ENCODE measurements around the gene GBE1.
A peak's percentile ranks its signal among the peaks of the same experiment; 100 is the strongest.
"Not testable (repeated sequence)": the region's sequence is repeated elsewhere in the genome, so short reads cannot be mapped to it uniquely, and the experiment has no call there.

Gene GBE1

DNA sequence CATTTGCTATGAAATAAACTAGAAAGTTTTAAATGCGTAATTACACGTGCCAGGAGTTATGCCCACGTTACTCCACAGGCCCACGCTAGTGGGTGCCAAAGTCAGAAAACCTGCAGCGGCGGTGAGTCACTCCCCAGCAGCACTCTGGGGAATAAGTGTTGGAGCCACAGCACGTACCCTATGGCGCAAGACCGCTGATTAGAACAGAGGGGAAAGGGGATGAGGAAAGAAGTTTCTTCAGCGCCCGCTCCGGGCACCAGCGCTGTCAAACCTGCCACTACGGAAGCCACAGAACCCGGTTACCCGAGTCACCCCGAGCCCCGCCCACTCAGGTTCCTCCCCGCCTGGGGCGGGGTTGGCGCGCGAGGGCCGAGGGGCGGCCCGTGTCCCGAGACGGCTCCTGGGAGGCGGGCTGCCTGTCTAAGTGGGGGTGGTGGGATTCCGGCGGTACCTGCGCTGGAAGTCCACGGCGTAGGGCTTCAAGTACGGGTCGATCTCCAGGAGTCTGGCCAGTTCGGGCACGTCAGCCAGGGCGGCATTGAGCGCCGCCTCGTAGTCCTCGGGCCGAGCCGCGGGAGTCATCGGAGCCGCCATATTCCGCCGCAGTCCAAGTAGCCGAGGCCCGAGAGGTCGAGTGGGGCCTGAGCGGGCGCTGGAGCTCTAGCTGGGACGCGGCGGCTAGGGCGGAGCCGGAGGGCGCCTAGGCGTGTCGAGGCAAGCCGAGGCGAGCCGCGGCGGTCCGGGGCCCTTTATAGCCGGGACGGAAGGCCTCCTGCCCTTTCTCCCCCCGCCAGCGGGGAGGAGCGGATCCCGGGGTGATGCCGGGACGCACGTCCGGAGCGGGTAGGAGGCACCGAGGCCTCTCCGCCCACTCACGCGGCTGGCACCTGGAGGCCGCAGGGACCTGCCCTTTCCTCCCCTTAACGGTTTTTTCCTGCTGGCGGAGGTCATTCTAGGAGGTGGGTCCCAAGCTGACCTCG is at the start of gene GBE1:
TSS of gene GBE1 (minus strand) at position 722 of the 980 bp plus-strand sequence. CDS start at position 594, 128 bp downstream.
- DNase-seq: peak; percentile 75

DNA sequence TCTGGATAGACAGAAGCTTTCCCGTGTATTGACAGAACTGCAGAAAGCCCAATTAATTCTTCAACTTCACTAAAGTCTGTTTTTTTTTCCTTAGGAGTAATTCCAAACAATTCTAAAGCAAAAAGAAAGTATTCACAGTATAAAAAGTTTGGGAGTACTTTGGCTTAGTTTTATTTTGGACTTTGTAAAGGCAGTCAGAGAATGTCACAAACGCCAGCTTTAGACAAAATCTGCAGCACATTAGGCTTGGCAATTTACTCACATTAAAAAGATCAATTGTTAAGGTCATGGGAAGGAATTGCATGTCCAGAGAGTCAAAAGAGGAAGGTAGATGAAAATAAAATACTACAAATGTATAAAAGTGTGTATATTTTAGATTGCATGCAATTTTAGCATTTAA is 47.5 kb upstream of the GBE1 start:
- DNase-seq: no peak

DNA sequence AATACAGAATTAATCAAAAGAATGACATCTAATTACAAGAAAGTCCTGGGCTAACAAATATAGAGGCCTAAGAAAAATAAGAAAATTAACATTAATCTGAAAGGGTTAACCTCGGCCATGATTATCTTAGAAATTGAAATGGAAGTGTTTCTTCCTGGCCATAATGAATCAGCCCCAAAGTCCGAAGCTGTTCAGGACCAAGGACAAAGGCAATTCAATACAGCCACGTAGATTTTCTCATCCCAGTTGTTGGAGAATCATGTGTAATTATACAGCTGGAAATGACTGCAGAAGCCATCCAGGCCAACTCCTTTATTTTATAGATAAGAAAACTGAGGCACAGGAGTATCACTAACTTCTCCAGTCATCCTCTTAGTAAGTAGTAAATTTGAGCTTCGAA is 38.0 kb upstream of the GBE1 start:
- DNase-seq: no peak

DNA sequence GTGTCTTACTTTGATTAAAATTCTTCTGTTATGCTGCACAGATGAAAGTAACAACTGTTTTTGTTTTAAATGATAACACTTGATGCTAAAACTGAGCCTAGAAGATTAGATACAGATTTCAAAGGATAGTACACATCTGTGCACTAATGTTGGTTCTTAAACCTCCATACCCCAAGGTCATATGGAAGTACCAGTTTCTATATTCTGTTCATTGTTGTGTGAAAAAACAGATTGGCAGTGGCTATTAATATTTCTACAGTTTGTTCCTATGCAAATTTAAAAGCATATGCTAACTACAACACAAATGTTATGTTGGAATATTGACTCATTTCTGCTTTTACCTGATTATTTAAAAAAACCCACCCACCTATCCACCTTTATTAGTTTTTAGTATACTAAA is 32.0 kb upstream of the GBE1 start:
- DNase-seq: no peak

DNA sequence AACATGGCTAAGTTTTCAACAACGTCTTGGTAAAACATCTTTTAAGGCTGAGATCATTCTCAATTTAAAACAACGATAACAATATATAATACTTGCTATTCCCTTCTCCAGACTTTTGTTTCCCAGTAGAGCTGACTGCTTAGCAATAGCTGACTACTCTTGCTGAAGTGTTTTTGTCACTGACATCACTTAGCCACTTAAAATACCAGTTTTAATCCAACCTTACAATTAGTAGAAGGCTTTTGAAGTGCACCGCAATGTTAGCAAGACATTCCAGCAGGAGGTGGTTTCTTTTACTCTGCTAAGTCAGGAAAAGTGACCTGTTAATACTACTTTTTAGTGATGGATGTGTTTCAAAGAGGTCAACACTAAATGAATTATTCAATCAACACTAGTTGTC is 28.7 kb upstream of the GBE1 start:
- DNase-seq: no peak

DNA sequence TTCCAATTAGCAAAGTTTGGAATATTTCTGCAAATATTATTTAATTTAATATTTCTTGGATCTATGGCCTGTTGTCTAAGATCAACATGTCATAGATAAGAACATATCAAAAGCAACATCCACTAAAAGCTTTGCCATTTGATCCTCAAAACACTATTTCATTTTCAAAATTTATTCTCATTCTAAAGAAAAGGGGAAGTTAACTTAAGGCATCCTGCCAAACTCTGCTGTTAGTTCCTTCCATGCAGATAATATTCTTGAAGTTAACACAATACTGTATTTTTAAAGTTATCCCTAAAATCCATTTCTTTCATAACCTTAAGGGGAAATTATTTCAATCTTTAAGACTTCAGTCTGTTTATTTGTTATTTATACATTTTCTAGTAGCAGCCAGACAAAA is 28.2 kb upstream of the GBE1 start:
- DNase-seq: no peak

DNA sequence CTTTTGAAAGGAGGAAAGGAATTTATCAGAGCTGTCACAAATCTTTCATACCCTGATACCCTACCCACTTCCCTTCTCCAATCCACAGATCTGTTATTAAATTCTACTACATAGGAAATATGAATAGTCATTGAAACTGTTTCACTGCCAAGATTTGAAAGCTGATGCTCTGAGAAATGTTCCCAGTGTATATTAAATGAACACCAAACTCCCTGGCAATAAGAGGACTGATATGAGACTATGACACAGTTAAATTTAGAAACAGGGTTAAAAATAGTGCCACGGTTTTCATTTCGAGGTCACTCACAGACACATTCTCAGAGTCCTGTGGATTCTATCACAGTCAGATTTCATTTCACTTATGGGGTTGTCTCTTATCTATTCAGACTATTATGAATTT is 27.2 kb upstream of the GBE1 start:
- DNase-seq: no peak

DNA sequence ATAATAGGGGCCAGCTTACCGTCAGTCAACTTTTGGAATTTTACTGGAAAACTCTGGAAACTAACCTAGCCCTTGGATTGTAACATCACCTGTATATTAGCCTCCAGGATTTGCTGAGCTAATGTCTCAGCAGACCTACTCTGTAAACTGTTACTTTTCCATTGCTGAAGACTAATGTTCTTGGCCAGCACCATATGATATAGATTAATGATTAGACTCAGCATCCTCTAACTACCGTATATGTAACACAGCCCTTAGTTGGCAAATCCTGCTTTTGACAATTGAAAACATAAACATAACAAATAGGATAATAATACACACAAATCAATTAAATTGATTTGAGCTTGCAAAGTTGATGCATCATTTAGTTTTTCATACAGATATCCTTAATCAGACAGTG is 26.6 kb upstream of the GBE1 start:
- DNase-seq: no peak

DNA sequence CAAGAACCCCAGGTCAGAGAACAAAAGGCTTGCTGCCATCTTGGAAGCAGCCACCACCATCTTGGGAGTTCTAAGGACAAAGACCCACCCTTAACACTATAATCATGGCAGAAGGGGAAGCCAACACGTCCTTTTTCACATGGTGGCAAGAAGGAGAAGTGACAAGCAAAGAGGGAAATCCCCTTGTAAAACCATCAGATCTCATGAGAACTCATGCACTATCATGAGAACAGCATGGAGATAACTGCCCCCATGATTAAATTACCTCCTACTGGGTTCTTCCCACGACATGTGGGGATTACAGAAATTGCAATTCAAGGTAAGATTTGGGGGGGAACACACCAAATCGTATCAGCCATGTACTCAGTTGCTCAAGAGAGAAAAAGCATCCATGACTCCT is 21.1 kb upstream of the GBE1 start:
- DNase-seq: no peak

DNA sequence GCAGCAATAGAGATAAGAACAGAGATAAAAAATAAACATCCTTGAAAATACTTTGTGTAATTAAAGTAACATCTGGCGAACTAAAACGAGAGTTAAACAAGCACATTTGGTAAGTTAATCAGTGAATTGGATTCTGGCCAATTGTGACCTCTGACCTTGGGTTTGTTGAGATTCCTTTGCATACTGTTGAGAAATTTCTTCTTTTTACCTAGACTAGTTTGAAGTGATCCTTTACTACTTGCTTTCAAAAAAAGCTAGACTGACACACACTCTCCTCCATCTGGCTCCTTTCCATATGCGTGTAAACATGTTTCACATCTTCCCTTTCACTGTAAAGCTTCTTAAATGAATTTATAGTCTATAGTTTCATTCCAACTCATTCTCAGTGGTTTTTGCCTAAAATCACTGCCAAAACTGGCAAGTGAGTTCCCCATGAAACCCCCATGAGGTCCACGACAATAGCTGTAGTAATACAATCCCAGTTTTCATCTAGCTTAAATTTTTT is 17.3 kb upstream of the GBE1 start:
- no peak for DNase-seq

DNA sequence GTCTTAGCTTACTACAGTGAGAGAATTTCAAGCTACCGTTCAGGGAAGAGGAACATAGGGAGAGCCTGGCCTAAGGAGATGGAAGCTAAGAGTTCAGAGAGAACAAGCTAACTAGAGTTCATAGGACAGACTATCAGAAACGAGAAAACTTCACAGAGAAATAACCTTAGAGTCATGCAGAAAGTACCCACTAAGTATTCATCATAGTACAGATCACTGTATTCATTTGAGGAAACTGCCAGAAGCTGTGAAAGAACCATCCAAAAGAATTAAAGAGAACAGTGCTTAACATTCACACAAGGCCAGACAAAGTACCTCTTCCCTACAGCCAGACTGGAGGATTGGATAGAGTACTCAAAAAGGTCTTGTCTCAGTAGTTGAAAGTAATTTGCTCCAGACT is 15.2 kb upstream of the GBE1 start:
- no peak for DNase-seq

DNA sequence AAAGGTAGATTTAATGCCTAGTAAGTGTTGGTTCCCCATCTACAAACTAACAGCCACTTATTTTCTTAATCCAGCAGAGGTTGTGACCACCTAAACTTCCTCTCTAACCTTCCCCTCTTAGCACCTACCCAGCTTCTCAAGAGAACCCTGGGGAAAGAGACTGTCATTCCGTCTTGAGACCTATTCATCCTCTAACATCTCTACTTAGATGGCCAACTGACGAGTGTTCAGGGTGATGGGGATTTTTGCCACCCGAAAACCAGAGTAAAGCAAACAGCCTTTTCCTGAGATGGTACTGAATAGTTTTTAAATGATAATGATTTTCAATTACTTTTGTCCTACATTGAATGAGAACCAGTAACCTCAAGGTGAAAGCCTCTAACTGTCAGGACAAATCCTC is 9.3 kb upstream of the GBE1 start:
- no peak for DNase-seq

DNA sequence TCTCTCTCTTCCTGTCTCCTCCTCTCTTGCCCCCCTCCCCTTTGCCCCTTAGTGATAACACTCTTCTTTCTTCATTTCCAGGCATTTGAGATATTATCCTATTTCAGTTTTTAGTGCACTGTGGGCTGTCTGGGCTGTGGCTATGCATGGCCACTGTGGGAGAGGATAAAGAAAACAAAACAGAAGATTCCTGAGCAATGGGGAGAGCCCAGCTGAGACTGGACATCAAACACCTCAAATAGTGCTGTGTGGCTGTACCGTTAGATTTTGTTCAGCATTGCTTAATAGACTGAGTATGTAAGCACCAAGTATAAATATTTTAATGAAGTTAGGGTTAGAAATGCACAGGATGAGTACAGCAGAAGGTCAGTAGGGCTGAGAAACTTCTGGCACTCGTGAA is 7.9 kb upstream of the GBE1 start:
- DNase-seq: no peak

DNA sequence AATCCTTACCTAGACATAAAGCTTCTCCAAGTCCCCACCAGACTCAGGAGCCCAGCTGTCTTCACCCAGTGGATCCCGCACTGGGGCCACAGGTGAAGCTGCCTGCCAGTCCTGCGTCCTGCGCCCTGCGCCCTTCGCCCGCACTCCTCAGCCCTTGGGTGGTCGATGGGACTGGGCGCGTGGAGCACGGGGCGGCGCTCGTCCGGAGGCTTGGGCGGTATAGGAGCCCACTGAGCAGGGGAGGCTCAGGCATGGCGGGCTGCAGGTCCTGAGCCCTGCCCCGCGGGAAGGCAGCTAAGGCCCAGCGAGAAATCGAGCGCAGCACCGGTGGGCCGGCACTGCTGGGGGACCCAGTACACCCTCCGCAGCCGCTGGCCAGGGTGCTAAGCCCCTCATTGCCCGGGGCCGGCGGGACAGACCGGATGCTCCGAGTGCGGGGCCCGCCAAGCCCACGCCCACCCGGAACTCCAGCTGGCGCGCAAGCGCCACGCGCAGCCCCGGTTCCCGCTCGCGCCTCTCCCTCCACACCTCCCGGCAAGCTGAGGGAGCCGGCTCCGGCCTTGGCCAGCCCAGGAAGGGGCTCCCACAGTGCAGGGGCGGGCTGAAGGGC is 5.9 kb upstream of the GBE1 start:
- DNase-seq: not testable (repeated sequence)

DNA sequence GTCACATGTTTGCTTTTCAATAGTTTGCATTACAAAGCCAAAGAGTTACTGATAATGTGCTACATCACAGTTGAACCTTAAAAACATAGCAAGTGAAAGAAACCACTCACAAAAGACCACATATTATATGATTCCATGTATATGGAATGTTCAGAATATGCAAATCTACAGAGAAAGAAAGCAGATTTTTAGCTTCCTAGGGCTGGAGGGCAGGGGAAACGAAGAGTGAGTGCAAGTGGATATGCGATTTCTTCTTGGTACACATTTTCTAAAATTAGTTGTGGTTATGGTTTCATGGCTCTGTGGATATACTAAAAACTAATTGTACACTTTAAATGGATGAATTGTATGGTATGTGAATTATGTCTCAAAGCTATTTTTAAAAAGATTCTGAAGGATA is 4.0 kb upstream of the GBE1 start:
- DNase-seq: no peak

DNA sequence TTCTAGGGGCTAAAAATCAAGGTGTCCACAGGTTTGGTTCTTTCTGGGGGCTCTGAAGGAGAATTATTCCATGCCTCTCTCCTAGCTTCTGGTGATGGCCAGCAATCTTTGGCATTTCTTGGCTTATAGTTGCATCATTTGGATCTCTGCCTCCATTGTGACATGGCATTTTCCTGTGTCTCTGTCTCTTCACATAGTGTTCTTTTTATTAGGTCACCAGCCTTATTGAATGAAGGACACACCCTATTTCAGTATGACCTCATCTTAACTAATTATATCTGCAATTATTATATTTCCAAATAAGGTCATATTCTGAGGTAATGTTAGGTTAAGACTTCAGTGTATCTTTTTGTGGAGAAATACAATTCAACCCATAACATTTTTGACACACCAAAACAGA is 3.2 kb upstream of the GBE1 start:
- DNase-seq: no peak

DNA sequence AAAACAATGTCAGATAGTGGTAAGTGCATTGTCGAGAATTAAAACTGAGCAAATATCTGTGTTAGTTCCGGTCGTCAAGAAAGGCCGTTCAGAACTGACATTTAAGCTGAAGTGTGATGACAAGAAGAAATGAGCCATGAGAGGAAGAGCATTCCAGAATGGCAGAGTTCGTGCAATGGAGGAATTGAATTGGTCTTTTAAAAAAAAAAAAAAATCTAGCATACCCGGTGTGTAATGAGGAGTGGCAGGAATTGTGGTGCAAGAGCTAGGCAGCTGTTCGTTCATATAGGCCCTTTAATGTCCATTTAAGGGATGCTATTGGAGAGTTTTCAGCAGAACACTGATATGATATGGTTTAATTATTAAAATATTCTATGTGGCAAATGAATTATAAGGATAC is 2.6 kb upstream of the GBE1 start:
- DNase-seq: no peak

DNA sequence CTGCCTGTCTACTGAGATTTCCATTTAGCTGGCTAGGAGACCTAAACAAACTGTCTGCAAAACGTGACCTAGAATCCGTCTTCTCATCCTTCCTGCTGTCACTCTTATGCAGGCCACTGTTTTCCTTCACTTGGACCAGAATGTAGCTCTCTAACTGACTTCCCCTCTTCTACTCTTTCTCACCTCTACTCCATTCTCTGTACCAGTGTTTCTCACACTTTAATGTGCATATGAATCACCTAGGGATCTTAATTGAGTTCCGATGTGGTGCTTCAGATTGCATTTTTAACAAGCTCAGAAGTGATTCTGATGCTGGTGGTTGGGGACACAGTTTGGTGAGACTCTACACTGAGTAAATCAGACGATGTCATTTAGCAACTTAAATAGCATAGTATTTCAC is 1.6 kb upstream of the GBE1 start:
- no peak for DNase-seq

DNA sequence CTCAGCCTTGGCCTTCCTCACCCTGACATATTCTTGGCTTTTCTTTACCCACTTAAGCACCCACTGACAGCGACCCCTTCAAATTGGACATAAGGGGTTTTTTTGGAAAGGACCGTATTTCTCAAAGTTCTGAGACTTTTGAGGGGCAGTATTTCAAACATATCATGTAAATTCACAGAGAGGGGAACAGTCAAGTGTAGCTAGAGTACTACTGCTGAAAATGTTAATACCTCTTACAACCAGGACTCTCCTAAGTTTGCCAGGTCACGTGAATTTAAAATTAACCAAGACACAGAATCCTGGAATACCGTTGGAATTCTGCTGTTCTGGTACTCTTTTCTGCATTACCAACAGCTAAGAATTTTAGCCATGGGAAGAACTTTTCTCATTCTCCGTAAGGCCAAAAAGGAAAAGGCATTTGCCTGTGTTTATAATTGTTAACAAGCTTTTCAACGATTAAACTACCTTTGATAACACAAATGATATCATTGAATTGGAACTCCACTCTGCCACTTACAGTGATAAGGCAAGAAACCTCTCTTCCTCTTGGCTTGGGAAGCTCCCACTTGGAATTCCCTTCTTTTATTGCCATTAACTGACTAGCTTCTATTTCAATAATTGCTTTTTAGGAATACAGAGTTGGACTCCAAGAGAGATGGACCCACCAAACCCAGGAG is 597 bp upstream of the GBE1 start:
- no peak for DNase-seq

DNA sequence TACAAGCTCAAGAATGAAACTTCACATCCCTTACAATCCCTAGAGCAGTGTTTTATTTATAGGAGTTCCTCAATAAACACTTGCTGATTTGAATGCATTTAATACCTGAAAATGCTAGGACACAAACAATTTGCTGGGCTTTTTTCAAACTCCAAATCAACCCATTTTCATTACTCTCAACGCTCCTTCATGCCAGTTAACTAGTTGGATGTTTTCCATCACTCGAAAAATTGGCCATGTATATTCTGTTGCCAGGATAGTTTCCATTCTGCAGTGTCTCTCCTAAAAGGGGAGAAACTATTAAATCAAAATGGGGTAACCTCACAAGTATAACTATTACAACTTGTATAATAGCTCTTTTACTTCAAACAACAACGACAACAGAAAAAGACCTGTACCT is 1.2 kb downstream of the GBE1 start:
- DNase-seq: no peak

DNA sequence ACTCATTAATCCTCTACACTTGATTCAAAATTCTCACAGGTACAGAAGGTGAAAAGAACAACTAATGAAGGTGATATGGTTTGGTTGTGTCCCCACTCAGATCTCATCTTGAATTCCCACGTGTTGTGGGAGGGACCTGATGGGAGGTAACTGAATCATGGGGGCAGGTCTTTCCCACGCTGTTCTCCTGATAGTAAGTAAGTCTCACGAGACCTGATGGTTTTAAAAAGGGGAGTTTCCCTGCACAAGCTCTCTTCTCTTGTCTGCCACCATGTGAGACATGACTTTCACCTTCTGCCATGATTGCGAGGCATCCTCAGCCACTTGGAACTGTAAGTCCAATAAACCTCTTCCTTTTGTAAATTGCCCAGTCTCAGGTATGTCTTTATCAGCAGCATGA is 2.7 kb downstream of the GBE1 start:
- DNase-seq: not testable (repeated sequence)

DNA sequence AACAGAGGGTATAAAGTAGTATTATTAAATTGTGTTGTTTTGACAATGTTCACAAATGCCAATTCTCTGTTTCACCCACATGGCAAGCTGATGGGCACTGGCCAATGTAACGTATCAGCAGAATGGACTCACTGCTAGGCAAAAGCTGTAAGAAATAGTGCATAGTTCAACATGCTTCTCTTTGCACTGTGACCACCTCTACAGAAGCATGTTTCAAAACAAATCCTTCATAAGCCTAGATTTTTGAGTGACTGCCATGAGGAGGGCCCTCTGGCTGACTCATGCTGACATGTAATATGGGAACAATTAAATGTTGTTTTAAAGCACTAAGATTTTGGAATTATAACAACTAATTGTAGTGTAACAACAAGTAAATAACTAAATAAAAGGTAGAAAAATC is 3.2 kb downstream of the GBE1 start:
- DNase-seq: no peak

DNA sequence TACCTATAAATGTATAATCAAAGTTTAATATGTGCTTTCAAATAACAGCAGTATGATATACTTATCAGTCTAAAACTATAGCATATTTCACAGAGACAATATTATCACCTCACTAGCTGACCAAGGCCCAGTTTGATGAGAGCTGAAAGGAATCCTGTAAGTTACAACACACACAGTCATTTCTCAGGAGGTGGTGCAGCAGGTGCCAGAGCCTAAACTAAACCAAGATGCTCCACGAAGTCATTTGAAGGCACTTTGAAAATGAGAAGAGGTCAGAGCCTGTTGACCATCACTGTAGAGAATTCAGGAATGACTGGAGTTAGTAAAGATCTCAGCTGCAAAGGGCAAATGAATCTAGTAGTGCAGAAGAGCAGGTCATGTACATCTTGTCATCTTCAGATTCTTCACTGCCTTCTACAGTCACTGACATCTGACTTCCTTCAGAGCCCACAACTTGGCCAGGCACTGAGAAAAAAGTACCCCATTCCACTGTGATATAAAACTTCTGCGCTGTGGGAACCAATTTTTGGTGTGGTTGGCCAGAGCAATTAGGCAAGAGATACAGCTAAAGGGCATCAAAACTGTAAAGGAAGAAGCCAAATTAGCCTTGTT is 7.9 kb downstream of the GBE1 start:
- DNase-seq: no peak
